HG02588 (cell line): ENCODE results near the gene SLC2A6.
"Not testable (repeated sequence)": the region's sequence is repeated elsewhere in the genome, so short reads cannot be mapped to it uniquely, and the experiment has no call there.

Experiments used
- ATAC-seq: cut with Tn5 transposase; IDR thresholded peaks from one replicate; pipeline ENCODE4 v1.9.1; 2021; ENCODE audit warnings: mild to moderate bottlenecking, moderate library complexity; ENCODE audit not compliant: unreplicated experiment

The SLC2A6 gene

GRCh38 chr9:133463234-133463863 is 15.6 kb downstream of the SLC2A6 start:
- no peak for ATAC-seq

GRCh38 chr9:133461975-133462374 is 16.9 kb downstream of the SLC2A6 start:
- no peak for ATAC-seq

- peak; percentile 17 for ATAC-seq
Measured at GRCh38 chr9:133460405-133461175, 18.3 kb downstream of the SLC2A6 start.

- peak; percentile 75 for ATAC-seq
Measured at GRCh38 chr9:133459476-133460404, 19.2 kb downstream of the SLC2A6 start, which contains the start of gene CACFD1. Gene CACFD1, plus strand, starts transcription at chr9:133459978. Its CDS starts 89 bp downstream, at chr9:133460067.

GRCh38 chr9:133458643-133459312 is 20.1 kb downstream of the SLC2A6 start:
- ATAC-seq: no peak

DNA sequence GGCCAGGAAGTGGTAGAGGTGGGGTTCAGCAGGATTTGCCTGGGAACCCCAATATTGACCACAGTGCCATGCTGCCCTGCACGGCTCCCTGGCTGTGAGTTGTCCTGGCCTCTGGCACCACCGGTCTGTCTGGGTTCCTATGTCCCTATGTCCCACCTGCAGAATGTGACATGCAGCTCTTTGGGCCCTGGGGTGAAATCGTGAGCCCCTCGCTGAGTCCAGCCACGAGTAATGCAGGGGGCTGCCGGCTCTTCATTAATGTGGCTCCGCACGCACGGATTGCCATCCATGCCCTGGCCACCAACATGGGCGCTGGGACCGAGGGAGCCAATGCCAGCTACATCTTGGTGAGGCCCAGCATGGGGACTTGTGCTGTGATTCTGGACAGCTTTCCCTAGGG is 21.2 kb downstream of the SLC2A6 start:
- ATAC-seq: no peak

DNA sequence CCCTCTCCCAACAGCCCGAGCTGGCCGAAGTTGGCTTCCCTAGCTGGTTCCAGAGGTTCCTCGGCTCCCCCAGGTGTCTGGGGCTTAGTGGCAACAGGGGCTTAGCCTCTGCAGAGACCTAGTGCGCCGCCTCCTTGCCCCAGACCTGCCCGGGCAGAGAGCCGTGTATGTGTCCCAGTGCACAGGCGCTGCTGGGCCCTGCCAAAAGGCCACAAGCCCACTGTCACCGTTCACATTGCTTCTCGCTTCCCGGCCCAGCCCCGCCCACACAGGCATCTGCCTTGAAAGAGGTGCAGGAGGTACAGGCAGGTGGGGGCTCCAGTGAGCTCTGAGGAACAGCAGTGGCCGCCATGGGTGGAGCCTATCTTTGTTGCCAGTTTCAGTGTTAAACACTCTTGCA is 21.7 kb downstream of the SLC2A6 start:
- no peak for ATAC-seq

DNA sequence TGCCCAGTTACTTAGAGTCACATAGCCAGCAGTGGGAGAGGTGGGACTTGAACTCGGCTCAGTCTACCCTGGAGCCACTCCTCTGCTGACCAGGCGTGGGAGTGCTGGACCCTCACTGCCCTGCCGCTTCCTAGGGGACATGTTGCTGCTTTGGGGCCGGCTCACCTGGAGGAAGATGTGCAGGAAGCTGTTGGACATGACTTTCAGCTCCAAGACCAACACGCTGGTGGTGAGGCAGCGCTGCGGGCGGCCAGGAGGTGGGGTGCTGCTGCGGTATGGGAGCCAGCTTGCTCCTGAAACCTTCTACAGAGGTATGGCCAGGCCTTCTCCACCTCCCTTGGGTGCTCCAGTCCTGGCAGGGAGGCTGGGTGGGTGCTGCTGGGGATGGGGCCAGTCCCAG is 22.5 kb downstream of the SLC2A6 start:
- ATAC-seq: no peak

DNA sequence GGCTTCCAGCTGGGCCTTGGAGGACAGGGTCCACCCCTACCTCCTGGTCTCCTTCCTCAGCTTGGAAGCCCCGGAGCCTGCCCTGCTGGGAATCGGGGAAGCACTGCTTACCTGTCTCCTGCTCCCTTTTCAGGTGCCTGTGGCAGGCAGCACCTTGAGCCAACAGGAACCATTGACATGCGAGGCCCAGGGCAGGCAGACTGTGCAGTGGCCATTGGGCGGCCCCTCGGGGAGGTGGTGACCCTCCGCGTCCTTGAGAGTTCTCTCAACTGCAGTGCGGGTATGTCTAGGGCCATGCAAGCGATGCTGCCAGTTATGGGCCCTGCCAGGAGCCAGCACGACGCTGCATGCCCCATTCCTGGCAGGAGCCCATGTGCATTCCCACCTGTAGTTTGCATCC is 23.0 kb downstream of the SLC2A6 start:
- no peak for ATAC-seq

GRCh38 chr9:133454943-133455673 is 23.8 kb downstream of the SLC2A6 start:
- ATAC-seq: no peak

DNA sequence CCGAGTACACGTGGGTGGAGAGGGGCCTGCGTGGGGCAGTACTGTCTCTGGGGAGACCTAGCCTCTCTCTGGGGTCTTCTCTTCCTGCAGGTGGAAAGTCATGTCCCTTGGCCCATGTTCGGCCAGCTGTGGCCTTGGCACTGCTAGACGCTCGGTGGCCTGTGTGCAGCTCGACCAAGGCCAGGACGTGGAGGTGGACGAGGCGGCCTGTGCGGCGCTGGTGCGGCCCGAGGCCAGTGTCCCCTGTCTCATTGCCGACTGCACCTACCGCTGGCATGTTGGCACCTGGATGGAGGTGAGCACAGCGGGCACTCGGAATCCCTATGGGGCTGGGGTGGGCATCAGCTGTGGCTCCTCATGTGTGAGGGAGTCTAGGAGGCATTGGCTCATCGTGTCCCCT is 24.6 kb downstream of the SLC2A6 start:
- no peak for ATAC-seq

DNA sequence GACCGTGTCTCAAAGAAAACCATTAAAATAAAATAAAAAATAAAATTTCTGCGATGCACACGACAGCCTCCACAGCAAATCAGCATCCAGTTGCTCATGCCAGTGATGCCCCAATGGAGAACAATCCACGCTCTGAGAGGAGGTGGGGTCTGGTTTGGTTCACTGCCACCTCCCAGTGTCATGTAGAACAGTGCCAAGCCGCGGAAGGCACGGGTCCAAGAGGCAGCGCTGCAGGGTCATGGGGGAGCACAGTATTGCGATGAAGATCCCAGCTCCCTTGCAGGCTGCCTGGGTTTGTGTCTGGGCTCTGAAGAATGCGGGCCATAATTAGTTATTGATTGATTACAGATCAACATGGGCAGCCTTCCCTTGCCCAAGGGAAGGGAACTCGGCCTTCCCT is 25.2 kb downstream of the SLC2A6 start:
- no peak for ATAC-seq

GRCh38 chr9:133452562-133452961 is 26.3 kb downstream of the SLC2A6 start:
- no peak for ATAC-seq

DNA sequence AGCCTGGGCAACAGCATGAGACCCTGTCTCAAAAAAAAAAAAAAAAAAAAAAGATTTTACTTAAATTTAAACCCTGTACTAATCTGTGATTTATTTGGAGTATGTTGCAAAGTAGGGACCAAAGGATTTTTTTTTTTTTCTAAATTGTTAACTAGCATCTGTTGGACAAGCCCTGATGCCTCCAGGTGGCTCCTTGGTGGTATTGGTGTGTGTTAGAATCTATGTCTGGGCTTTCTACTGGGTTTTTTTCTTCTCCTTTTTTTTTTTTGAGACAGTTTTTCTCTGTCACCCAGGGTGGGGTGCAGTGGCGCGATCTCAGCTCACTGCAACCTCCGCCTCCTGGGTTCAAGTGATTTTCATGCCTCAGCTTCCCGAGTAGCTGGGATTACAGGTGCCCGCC is 27.0 kb downstream of the SLC2A6 start:
- not testable (repeated sequence) for ATAC-seq

DNA sequence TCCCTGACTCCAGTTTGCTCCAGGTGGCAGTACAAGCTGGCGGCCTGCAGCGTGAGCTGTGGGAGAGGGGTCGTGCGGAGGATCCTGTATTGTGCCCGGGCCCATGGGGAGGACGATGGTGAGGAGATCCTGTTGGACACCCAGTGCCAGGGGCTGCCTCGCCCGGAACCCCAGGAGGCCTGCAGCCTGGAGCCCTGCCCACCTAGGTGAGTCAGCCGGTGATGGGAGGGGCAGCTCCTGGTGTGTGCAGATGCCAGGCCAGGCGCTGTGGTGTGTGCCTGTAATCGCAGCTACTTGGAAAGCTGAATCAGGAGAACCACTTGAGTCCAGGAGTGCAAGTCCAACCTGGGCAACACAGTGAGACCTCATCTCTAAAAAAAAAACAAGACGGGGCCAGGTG is 29.1 kb downstream of the SLC2A6 start:
- ATAC-seq: no peak

DNA sequence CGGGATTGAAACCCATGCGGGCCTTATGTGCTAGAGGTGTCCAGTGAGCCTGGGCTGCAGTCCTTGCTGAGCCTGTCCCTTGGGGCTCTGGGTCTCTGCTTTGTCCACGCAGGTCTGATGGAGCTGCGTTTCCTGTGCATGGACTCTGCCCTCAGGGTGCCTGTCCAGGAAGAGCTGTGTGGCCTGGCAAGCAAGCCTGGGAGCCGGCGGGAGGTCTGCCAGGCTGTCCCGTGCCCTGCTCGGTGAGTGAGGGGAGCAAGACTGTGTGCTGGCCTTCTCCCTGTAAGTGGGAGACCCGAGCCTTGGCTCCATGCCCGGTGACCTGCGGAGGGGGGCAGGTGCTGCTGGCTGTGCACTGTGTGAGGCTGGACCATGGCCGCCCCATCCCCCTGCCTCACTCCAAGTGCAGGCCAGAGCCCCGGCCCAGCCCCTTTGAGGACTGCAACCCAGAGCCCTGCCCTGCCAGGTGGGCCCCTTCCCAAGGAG is 30.4 kb downstream of the SLC2A6 start:
- ATAC-seq: no peak

DNA sequence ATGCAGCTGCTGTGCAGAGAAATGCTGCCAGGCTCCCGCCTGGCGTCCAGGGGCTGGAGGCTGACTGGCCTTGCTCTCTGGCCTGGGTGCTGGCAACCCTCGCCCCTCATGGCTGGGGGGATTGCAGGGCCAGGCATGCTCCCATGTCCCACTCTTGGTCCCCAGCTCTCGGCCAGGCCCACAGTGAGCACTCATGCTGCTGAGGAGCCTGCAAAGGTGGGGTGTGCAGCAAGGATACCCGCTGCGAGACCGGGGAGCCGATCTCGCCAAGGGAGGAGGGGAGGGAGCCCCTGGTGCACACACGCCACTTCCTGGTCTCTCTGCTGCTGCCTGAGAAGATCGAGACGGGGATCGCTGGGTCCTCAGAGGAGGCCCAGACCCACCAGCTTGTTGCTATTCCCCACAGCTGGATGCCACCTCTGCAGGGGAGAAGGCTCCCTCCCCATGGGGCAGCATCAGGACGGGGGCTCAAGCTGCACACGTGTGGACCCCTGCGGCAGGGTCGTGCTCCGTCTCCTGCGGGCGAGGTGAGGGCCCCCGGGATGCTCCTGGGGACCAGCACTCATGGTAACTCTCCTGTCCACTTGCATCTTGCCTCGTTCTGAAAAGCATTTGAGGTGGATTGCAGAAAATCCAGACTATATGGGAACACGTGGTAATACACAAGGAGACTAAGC is 33.5 kb downstream of the SLC2A6 start:
- ATAC-seq: no peak

GRCh38 chr9:133443982-133444381 is 34.9 kb downstream of the SLC2A6 start:
- ATAC-seq: no peak

DNA sequence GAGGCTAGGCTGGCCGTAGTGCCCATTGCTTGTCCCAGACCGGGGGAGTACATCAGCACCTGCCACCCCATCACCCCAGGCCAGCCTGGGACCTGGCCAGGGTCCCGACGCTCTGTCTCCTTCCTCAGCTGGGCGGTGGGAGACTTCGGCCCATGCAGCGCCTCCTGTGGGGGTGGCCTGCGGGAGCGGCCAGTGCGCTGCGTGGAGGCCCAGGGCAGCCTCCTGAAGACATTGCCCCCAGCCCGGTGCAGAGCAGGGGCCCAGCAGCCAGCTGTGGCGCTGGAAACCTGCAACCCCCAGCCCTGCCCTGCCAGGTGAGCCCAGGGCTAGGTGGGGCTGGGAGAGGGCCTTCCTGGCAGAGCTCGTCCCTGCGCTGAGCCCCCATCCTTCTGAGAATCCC is 35.7 kb downstream of the SLC2A6 start:
- ATAC-seq: no peak
